ENCODE data around the gene PDE3A. TPM values are rescaled to one million over a fixed set of nuclear protein-coding genes. Genes with fewer than 3 reads are reported as not detected.

PDE3A gene
- total and polyA plus RNA-seq, 2 of the 4 experiments (the other 2 are of a cell fraction): 0.09 to 0.18 TPM

DNA sequence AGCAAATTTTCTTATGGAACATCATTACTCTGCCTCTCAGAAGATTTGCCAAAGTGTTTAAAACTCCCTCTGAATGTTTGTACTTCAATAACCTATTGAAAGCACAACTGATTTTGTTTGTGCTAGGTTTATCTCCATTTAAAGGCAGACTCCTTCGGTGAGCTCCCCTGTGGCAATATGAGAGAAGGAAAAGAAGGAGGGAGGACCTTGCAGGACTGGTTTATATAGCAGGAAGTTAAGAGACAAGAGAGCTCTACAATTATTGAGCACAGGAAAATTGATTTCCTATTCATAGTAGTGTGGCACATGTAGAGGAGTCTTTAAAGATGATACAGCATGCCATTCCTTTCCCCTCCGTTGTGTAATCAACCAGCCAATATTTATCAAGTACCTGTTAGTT, 75.5 kb downstream of the PDE3A start:
- Histone ChIP-seq H2AK5ac (ENCODE audit: low read depth, low read length) (no peak overlapping the region), H3K18ac (ENCODE audit: low read depth, low read length) (no peak overlapping the region; the same call in 1 of the 2 replicates), H3K56ac (ENCODE audit: extremely low read depth, insufficient read depth, low read length) (no peak overlapping the region), H3K27ac (ENCODE audit: insufficient read depth, low read length) (no peak overlapping the region), H3K4ac (ENCODE audit: low read depth, low read length) (no peak overlapping the region), H4K91ac (ENCODE audit: insufficient read depth, low read depth, low read length) (no peak overlapping the region), H3K36me3 (ENCODE audit: control insufficient read depth, insufficient read depth, low read length) (no peaks in the 10 kb centered on the region; the same call in 1 of the 2 replicates), H2BK5ac (ENCODE audit: low read depth, low read length, poor library complexity, severe bottlenecking) (no peak overlapping the region), H3K23ac (ENCODE audit: low read depth, low read length) (no peak overlapping the region), H2AK9ac (replicated peaks; ENCODE audit: low read depth, low read length, poor library complexity) (no peak overlapping the region), H2BK120ac (ENCODE audit: low read depth, low read length) (no peak overlapping the region), H3K4me1 (ENCODE audit: control insufficient read depth, insufficient read depth, low read length) (peaks cover 2% of the 10 kb centered on the region; the same call in 1 of the 2 replicates), H4K8ac (ENCODE audit: low read depth in 2 of 2, low read length in 2 of 2) (no peak overlapping the region), H3K14ac (replicated peaks; ENCODE audit: low read depth, low read length) (no peak overlapping the region), H3K27me3 (ENCODE audit: control insufficient read depth, insufficient read depth, low read length) (no peaks in the 10 kb centered on the region), H2BK20ac (ENCODE audit: low read depth, low read length) (no peak overlapping the region), H4K20me1 (ENCODE audit: insufficient read depth, low read length) (no peaks in the 10 kb centered on the region), H2BK15ac (ENCODE audit: low read depth, low read length) (no peak overlapping the region), H2AFZ (replicated peaks; ENCODE audit: low read length, poor library complexity) (no peak overlapping the region), H3K4me2 (ENCODE audit: low read depth, low read length) (no peak overlapping the region), H3K79me1 (ENCODE audit: low read depth in 1 of 2, low read length in 2 of 2) (no peaks in the 10 kb centered on the region; a peak in 1 of 4 replicates), H3K9ac (ENCODE audit: low read depth, low read length) (no peak overlapping the region), H3K4me3 (ENCODE audit: insufficient read depth, low read depth, low read length) (no peak overlapping the region), H4K5ac (ENCODE audit: low read depth, low read length) (no peak overlapping the region), H3K9me1 (ENCODE audit: insufficient read depth, low read length) (no peaks in the 10 kb centered on the region), H3K9me3 (ENCODE audit: control insufficient read depth, insufficient read depth, low read length) (no peaks in the 10 kb centered on the region)
- TF ChIP-seq FOS (IDR thresholded peaks at IDR 0.05; ENCODE audit: low read depth, low read length): no peak
- TF ChIP-seq NFE2L2 (IDR thresholded peaks at IDR 0.05; ENCODE audit: low read depth, low read length): no peak
- TF ChIP-seq SMC3 (IDR thresholded peaks at IDR 0.05; ENCODE audit: low read depth, low read length): no peak
- no peak for TF ChIP-seq POLR2A (IDR thresholded peaks at IDR 0.05; ENCODE audit: low read depth, low read length)
- TF ChIP-seq MXI1 (IDR thresholded peaks at IDR 0.05; ENCODE audit: borderline replicate concordance, low read depth, low read length): no peak
- TF ChIP-seq, protein P1, sequence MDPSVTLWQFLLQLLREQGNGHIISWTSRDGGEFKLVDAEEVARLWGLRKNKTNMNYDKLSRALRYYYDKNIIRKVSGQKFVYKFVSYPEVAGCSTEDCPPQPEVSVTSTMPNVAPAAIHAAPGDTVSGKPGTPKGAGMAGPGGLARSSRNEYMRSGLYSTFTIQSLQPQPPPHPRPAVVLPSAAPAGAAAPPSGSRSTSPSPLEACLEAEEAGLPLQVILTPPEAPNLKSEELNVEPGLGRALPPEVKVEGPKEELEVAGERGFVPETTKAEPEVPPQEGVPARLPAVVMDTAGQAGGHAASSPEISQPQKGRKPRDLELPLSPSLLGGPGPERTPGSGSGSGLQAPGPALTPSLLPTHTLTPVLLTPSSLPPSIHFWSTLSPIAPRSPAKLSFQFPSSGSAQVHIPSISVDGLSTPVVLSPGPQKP (IDR thresholded peaks at IDR 0.05; ENCODE audit: borderline replicate concordance, low read depth, low read length): no peak
- no peak for TF ChIP-seq MAZ (IDR thresholded peaks at IDR 0.05; ENCODE audit: borderline replicate concordance, low read depth, low read length)
- no peak for TF ChIP-seq RFX5 (IDR thresholded peaks at IDR 0.05; ENCODE audit: low read depth, low read length)
- no peak for TF ChIP-seq CHD1 (IDR thresholded peaks at IDR 0.05; ENCODE audit: low read depth, low read length)
- no peak for TF ChIP-seq MAFK (IDR thresholded peaks at IDR 0.05; ENCODE audit: low read depth, low read length)
- no peak for TF ChIP-seq CEBPB (IDR thresholded peaks at IDR 0.05; ENCODE audit: low read depth, low read length)
- TF ChIP-seq RCOR1 (IDR thresholded peaks at IDR 0.05; ENCODE audit: insufficient replicate concordance, low read length): no peak
- no peak for TF ChIP-seq RAD21 (IDR thresholded peaks at IDR 0.05; ENCODE audit: low read length)
- TF ChIP-seq, protein P2, sequence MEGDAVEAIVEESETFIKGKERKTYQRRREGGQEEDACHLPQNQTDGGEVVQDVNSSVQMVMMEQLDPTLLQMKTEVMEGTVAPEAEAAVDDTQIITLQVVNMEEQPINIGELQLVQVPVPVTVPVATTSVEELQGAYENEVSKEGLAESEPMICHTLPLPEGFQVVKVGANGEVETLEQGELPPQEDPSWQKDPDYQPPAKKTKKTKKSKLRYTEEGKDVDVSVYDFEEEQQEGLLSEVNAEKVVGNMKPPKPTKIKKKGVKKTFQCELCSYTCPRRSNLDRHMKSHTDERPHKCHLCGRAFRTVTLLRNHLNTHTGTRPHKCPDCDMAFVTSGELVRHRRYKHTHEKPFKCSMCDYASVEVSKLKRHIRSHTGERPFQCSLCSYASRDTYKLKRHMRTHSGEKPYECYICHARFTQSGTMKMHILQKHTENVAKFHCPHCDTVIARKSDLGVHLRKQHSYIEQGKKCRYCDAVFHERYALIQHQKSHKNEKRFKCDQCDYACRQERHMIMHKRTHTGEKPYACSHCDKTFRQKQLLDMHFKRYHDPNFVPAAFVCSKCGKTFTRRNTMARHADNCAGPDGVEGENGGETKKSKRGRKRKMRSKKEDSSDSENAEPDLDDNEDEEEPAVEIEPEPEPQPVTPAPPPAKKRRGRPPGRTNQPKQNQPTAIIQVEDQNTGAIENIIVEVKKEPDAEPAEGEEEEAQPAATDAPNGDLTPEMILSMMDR (conservative IDR thresholded peaks at IDR 0.05; ENCODE audit: low read depth, low read length): no peak
- TF ChIP-seq, protein P3, sequence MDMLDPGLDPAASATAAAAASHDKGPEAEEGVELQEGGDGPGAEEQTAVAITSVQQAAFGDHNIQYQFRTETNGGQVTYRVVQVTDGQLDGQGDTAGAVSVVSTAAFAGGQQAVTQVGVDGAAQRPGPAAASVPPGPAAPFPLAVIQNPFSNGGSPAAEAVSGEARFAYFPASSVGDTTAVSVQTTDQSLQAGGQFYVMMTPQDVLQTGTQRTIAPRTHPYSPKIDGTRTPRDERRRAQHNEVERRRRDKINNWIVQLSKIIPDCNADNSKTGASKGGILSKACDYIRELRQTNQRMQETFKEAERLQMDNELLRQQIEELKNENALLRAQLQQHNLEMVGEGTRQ (IDR thresholded peaks at IDR 0.05; ENCODE audit: low read depth, low read length): no peak
- no peak for TF ChIP-seq BHLHE40 (IDR thresholded peaks at IDR 0.05; ENCODE audit: low read depth, low read length)
- WGBS, 2 experiments (ENCODE audit: extremely low coverage in 2 of 2, insufficient read length in 1 of 2): no CpG with 5 or more reads among the region's 2 CpGs
- dilution Hi-C loops (cut with HindIII; ENCODE audit: low sequenced_read_pairs, unreplicated experiment): no loop called here
- DNase-seq (no peak), ATAC-seq (ENCODE audit: low read depth) (no peak)
- ChIA-PET CTCF (interaction anchor here (0.6 kb wide), 1 partner anchor 19 kb away, joined by 3 read pairs; no protein-coding TSS in a partner anchor), POLR2A (ENCODE audit: unreplicated experiment) (no interaction called here)
- in situ Hi-C loops (cut with MboI; ENCODE audit: low sequenced_read_pairs): no loop called here
- intact Hi-C loops (cut with micrococcal nuclease): no loop called here
- BruUV-seq (replicated peaks): no TSS peak

Measured in IMR-90 (cell line).